Activated CD8-positive, alpha-beta memory T cell treated with anti-CD3 and anti-CD28 coated beads for 24 hours (primary cell): ENCODE results near the gene TMC1.

Experiments
- DNase-seq: peaks from one replicate; pipeline ENCODE4 v3.0.0-alpha.2; 2020

TMC1 gene

DNA sequence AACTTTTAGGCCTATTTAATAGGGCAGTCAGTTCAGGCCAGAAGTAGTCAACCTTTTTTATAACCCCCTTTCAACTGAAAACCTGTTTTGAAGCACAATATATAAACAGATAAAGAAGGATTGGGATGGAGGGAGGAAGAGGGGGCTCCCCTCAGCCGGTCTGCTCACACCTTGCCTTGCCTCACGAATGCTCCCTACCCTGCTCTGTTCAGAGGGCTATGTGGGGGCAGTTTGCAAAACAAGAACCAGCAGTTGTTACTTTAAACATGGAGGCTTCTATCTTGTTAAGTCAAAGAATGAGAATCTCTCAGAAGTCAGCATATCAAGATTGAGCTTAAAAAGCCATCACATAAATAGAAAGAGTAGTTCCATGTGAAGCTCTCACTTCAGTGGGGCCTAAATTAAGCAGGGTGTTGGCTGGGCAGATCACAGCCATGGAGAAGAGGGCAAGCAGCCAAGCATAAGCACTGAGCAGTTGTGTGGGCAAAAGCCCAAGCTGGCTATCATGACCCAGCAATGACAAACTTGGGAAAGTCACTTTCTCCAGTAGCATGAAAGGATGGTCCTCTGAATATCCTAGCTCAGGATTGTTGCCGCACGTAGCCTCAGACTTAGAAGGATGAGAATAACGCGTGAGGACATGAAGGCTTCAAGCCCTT, 360.8 kb downstream of the TMC1 start:
- DNase-seq: no peak

DNA sequence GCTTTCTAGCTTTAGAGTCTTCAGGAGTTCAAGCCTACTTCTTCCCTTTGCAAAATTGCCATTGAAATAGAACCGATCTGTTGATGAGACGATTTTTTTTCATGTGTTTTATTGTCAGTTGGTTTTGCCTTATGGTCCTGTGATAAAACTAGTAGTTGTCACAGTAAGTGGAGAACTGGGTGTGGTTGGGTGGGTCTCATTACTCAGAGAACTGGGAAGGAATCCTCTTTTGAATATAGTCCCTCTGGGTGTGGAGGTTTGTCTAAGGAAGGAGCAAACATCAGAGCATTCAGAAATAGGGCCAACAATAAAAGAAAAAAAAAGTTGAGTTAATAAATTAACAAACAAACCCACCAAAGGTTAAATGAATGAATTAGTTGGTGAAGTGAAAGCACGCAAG, 362.5 kb downstream of the TMC1 start:
- DNase-seq: no peak

DNA sequence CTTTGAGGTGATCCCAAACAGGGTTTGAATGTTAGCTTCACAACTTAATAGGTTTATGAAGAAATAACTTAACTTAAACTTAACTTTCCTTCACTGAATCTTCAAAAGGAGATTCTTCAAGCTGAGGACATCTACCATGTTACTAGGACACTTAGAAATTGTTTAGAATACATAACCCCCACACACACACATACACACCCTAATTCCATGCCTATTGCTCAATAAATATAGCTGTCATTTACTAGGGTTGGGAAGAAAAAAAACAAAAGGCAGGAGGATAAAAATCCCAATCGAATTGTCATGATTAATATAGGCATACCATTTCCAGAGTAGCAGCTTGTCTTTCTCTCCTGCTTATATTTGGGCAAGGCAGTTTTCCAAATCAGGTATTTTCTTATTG, 363.1 kb downstream of the TMC1 start:
- no peak for DNase-seq
